GM20000 (cell line): ENCODE measurements around the gene MZT2A.
"Not testable (repeated sequence)": the region's sequence is repeated elsewhere in the genome, so short reads cannot be mapped to it uniquely, and the experiment has no call there.

ENCODE experiments used
- DNase-seq: peaks from one replicate; pipeline ENCODE4 v3.0.0; 2012; ENCODE audit warnings: low spot score
- CTCF ChIP-seq: IDR thresholded peaks from 2 replicates; pipeline ENCODE4 v1.5.1; 2012; ENCODE audit warnings: mild to moderate bottlenecking, control low read depth; ENCODE audit errors: extremely low read depth, missing control alignments

Gene MZT2A, protein sequence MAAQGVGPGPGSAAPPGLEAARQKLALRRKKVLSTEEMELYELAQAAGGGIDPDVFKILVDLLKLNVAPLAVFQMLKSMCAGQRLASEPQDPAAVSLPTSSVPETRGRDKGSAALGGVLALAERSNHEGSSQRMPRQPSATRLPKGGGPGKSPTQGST

GRCh38 chr2:131492015-131492417 is at the start of gene MZT2A:
Gene MZT2A (minus strand): TSS chr2:131492397. CDS start chr2:131492376, 21 bp downstream.
- DNase-seq = not testable (repeated sequence)

GRCh38 chr2:131538856-131539255 is 46.7 kb upstream of the MZT2A start:
- not testable (repeated sequence) for DNase-seq

DNA sequence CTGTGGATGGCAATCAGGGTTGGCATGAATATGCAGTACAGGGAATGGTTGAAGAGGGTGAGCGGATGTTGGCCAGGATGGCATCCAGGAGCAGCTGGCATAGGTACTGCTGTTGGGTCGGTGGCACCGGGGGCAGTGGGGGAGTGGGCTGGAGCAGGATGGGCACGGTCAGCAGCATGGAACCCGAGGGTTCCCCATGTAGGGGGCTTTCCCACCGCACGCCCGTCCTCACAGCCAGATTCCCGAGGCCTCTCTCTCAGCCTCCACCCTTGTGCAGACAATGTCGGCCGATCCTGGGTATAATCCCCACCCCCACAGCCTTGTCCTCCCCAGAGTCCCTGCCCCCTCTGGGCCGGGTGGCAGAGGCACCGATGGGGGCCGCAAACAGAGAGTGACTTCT is 44.6 kb upstream of the MZT2A start:
- DNase-seq = not testable (repeated sequence)

DNA sequence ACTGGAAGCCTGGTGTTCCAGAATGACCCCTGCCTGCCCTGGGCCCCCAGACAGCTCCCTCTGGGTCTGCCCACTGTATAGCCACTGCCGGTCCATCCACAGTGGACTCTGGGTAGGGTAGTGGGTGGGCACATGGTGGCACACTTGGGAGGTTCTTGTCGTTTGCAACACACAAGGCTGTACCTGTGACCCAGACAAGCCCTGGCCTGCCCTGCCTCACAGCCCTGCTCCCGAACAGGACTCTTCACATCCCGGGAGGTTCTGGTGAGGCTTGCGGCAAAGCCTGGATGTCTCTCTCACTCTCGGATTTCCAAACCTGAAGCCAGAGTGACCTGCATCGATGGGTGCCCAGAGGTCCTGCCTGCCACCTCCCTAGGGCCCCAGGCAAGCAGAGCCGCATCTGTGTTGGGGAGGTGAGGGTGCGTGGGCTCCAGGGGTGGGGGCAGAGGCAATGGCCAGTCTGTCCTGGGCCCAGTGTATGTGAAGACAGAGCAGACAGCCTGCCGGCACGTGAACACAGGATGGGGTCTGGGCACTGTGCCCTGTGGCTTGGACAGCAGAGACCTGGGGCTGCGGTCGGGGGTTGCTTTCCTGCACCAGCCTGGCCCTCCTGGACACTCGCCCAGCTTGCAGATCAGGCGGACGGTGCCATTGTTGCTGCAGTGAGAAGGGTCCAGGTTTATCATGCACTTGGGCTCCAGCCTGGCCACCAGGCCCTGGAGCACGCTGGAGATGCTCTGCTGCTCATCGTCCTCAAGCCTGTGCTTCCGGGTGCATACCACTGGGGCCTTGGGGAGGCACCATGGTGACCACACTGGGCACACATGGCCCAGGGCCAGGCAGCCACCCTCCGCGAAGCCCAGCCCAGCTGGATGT is 44.0 kb upstream of the MZT2A start:
- not testable (repeated sequence) for DNase-seq

DNA sequence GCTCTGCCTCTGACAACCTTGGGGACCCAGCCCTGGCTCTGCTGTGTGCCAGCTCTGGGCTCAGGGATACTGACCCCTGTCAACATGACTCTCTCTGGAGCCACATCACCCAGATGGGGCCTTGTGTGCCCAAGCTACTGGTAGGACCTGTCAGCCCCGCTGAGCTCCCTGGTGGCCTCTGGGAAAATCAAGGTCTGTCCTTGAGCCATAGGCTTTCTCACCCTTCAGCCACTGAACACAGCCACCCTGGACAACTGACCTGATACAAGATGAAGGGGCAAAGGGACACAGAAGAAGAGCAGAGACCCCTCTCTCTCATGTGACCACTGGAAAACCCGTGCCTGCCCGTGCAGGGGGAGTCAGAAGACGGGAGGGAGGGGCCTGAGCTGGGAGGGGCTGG is 43.3 kb upstream of the MZT2A start:
- no peak for DNase-seq
- TF ChIP-seq CTCF = no peak

GRCh38 chr2:131534965-131535364 is 42.8 kb upstream of the MZT2A start:
- not testable (repeated sequence) for DNase-seq

GRCh38 chr2:131534317-131534672 is 42.1 kb upstream of the MZT2A start:
- not testable (repeated sequence) for DNase-seq

DNA sequence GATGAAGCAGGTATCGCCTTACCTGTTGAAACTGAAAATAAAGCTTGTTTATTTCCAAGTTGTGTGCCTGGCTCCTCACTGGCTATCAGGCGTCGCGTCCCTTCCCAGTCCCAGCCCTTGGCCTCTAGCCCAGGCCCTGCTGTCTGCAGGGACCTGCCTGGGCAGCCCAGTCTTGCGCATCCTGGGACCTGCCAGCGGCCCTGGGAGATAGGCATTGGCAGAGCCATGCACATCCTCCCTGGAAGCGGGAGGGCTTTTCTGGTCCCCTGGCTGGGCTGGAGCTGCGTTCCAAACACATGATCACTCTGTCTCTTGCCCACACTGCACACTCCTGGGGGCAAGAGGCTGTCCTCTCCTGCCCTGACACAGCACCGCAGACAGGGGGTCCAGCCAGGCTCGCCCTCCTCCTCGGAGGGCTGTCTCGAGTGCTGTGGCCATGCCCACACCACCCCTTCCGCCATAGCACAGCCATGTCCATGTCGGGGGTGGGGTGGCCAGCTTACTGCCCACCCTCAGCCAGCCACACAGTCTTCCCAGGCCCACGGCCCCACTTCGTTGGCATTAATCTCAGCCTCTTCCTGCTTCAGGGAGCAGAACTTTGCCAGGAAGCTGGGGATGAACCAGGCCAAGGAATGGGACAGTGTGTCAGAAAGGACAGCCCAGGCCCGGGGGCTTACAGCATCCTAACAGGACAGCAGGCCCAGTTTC is 41.6 kb upstream of the MZT2A start:
- not testable (repeated sequence) for DNase-seq

DNA sequence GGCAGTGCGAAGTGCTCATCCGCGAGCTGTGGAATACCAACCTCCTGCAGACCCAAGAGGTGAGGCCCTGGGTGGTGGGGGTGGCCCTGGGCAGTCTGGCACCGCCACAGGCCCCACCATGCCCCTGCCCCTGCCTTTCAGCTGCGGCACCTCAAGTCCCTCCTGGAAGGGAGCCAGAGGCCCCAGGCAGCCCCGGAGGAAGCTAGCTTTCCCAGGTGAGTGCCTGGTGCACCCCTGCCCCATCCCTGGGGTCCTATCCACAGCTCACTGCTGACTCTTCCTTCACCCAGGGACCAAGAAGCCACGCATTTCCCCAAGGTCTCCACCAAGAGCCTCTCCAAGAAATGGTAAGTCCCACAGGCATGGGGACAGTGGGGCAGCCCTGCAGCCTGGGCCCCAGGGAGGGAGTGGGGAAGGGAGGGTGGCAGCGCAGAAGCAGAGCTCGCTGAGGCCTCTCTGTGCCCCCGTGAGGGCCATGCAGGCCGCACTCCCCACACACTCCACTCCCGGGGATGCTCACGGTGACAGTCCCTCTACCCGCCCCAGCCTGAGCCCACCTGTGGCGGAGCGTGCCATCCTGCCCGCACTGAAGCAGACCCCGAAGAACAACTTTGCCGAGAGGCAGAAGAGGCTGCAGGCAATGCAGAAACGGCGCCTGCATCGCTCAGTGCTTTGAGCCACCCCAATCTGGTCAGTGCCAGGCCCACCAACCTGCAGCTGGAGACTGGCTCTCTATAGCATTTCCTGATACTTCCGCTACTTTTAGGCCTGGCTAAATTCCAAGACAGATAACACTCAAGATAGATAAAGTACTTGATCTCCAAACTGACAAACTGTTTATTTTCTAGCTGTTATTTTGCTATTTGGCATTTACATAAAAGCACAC is 40.8 kb upstream of the MZT2A start:
- not testable (repeated sequence) for DNase-seq

- DNase-seq = not testable (repeated sequence)
These were observed 39.5 kb upstream of the MZT2A start for GRCh38 chr2:131531547-131532185.

GRCh38 chr2:131530626-131531344 is 38.6 kb upstream of the MZT2A start:
- not testable (repeated sequence) for DNase-seq

- not testable (repeated sequence) for DNase-seq
These were observed 37.8 kb upstream of the MZT2A start for GRCh38 chr2:131529864-131530445.

DNA sequence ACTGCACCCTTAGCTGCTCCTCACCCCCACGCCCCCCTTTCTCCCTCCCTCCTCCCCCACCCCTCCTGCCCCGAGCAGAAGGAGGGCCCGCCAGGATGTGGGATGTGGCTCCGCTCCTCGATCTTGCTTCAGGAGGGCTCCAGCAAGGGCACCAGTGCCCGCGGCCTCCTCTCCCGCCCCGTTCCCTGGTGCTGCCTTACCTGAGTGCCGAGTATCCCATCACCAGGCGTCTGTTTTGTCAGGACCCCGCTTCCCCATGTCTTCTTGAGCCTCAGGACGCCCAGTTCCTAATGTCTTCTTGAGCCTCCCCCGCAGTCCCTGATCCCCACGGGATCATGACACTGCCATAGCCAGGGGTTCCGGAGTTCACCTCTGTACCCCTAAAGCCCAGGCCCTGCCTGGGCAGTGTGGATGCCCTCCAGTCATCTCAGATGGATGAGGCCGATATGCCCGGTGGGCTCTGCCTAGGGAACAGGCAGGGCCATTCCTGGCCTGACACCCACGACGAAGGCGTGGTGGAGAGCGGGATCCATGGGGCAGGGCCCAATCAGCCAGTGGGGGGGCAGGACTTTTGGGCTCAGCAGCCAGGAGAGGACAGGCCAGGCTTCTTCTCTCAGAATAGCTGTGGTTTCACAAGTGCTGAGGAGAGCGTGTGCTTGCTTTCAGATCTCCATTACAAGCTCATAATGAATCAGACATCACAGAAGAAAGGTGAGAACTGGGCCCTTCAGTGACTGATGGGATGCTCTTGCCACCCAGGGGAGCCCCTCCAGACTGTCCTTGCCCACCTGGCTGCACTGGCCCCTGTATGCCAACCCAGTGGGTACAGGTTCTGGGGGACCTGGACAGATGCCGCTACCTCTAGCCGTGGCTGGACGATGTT is 37.0 kb upstream of the MZT2A start:
- peak; percentile 50 for DNase-seq

- not testable (repeated sequence) for DNase-seq
These were observed 35.2 kb upstream of the MZT2A start, which contains the start of gene CCDC74A for GRCh38 chr2:131527131-131528001. Gene CCDC74A (plus strand): TSS chr2:131527888. CDS start chr2:131527971, 83 bp downstream.

DNA sequence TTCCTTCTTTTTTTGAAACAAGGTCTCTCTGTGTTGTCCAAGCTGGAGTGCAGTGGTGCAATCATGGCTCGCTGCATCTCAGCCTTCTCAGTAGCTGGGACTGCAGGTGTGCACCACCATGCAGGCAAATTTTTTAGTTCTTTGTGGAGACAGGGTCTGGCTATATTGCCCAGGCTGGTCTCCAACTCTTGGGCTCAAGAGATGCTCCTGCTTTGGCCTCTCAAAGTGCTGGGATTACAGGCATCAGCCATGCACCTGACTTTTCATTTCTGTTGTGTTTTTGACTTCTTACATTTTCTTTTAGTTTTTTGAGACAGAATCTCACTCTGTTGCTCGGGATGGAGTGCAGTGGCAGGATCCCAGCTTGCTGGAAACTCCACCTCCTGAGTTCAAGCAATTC is 33.1 kb upstream of the MZT2A start:
- DNase-seq = not testable (repeated sequence)
